ENCODE data around the gene NARS2.

NARS2 gene

GRCh38 chr11:78572394-78572793 is 2.3 kb downstream of the NARS2 start:
- Histone ChIP-seq H3F3A (ENCODE audit: control insufficient read depth, insufficient read depth) (peaks cover 3% of the 10 kb centered on the region), H4K20me1 (ENCODE audit: control insufficient read depth, insufficient read depth, low read depth, low read length) (no peaks in the 10 kb centered on the region), H3K27me3 (ENCODE audit: control insufficient read depth, low read length) (no peaks in the 10 kb centered on the region), H3K79me2 (ENCODE audit: control insufficient read depth, low read length) (peaks cover 48% of the 10 kb centered on the region), H3K4me1 (ENCODE audit: control insufficient read depth, low read length) (peaks cover 38% of the 10 kb centered on the region), H3K4me3 (ENCODE audit: low read length) (peak overlapping the region; percentile 97), H3K9me3 (ENCODE audit: control insufficient read depth, insufficient read depth, low read length) (no peaks in the 10 kb centered on the region), H3K4me2 (ENCODE audit: low read length) (peak overlapping the region; percentile 73), H3K27ac (ENCODE audit: low read depth, low read length) (no peak overlapping the region), H3K9me2 (replicated peaks; ENCODE audit: control insufficient read depth, low read length) (no peaks in the 10 kb centered on the region), H3K36me3 (ENCODE audit: control insufficient read depth, low read length) (peaks cover 56% of the 10 kb centered on the region)
- no peak for TF ChIP-seq CTCF (IDR thresholded peaks at IDR 0.05; ENCODE audit: low read depth, low read length, poor library complexity, severe bottlenecking)
- no peak for TF ChIP-seq EZH2phosphoT487 (IDR thresholded peaks at IDR 0.05; ENCODE audit: borderline replicate concordance, low read length)

GRCh38 chr11:78570031-78570430 is 4.6 kb downstream of the NARS2 start:
- no peaks in the 10 kb centered on the region for H3K27me3 ChIP-seq (ENCODE audit: control insufficient read depth, low read length)
- peaks cover 80% of the 10 kb centered on the region for H3K36me3 ChIP-seq (ENCODE audit: control insufficient read depth, low read length)
- peaks cover 51% of the 10 kb centered on the region for H3K79me2 ChIP-seq (ENCODE audit: control insufficient read depth, low read length)
- H3K4me1 ChIP-seq (ENCODE audit: control insufficient read depth, low read length): peaks cover 32% of the 10 kb centered on the region
- no peaks in the 10 kb centered on the region for H4K20me1 ChIP-seq (ENCODE audit: control insufficient read depth, insufficient read depth, low read depth, low read length)
- H3F3A ChIP-seq (ENCODE audit: control insufficient read depth, insufficient read depth): peaks cover 9% of the 10 kb centered on the region
- H3K4me2 ChIP-seq (ENCODE audit: low read length): no peak overlapping the region
- H3K27ac ChIP-seq (ENCODE audit: low read depth, low read length): no peak overlapping the region
- no peaks in the 10 kb centered on the region for H3K9me2 ChIP-seq (replicated peaks; ENCODE audit: control insufficient read depth, low read length)
- no peak overlapping the region for H3K4me3 ChIP-seq (ENCODE audit: low read length)
- H3K9me3 ChIP-seq (ENCODE audit: control insufficient read depth, insufficient read depth, low read length): no peaks in the 10 kb centered on the region
- TF ChIP-seq CTCF (IDR thresholded peaks at IDR 0.05; ENCODE audit: low read depth, low read length, poor library complexity, severe bottlenecking): no peak
- TF ChIP-seq EZH2phosphoT487 (IDR thresholded peaks at IDR 0.05; ENCODE audit: borderline replicate concordance, low read length): no peak

- no peaks in the 10 kb centered on the region for H4K20me1 ChIP-seq (ENCODE audit: control insufficient read depth, insufficient read depth, low read depth, low read length)
- no peak overlapping the region for H3K4me3 ChIP-seq (ENCODE audit: low read length)
- peaks cover 51% of the 10 kb centered on the region for H3K79me2 ChIP-seq (ENCODE audit: control insufficient read depth, low read length)
- no peak for TF ChIP-seq EZH2phosphoT487 (IDR thresholded peaks at IDR 0.05; ENCODE audit: borderline replicate concordance, low read length)
- TF ChIP-seq CTCF (IDR thresholded peaks at IDR 0.05; ENCODE audit: low read depth, low read length, poor library complexity, severe bottlenecking): no peak
- no peaks in the 10 kb centered on the region for H3K9me3 ChIP-seq (ENCODE audit: control insufficient read depth, insufficient read depth, low read length)
- peaks cover 9% of the 10 kb centered on the region for H3F3A ChIP-seq (ENCODE audit: control insufficient read depth, insufficient read depth)
- no peaks in the 10 kb centered on the region for H3K9me2 ChIP-seq (replicated peaks; ENCODE audit: control insufficient read depth, low read length)
- no peak overlapping the region for H3K27ac ChIP-seq (ENCODE audit: low read depth, low read length)
- H3K36me3 ChIP-seq (ENCODE audit: control insufficient read depth, low read length): peaks cover 80% of the 10 kb centered on the region
- H3K4me1 ChIP-seq (ENCODE audit: control insufficient read depth, low read length): peaks cover 28% of the 10 kb centered on the region
- H3K4me2 ChIP-seq (ENCODE audit: low read length): no peak overlapping the region
- no peaks in the 10 kb centered on the region for H3K27me3 ChIP-seq (ENCODE audit: control insufficient read depth, low read length)
Observed at GRCh38 chr11:78567209-78567608, 7.5 kb downstream of the NARS2 start.
